Measurements from ENCODE around the gene CMTM7.

GRCh38 chr3:32436816-32437189 lies 45.1 kb downstream of the CMTM7 start:
- TF ChIP-seq CTCF (IDR thresholded peaks at IDR 0.05), result no peak
- no peak for TF ChIP-seq EZH2 (IDR thresholded peaks at IDR 0.05)

All from neural progenitor cell (in vitro differentiated cells).